GM04504 (cell line): ENCODE measurements around the gene TTC34.
"Not testable (repeated sequence)": the region's sequence is repeated elsewhere in the genome, so short reads cannot be mapped to it uniquely, and the experiment has no call there.

Source experiments
- DNase-seq: peaks from one replicate; pipeline ENCODE4 v3.0.0-alpha.2; 2012; ENCODE audit warnings: low read depth

TTC34 gene

DNA sequence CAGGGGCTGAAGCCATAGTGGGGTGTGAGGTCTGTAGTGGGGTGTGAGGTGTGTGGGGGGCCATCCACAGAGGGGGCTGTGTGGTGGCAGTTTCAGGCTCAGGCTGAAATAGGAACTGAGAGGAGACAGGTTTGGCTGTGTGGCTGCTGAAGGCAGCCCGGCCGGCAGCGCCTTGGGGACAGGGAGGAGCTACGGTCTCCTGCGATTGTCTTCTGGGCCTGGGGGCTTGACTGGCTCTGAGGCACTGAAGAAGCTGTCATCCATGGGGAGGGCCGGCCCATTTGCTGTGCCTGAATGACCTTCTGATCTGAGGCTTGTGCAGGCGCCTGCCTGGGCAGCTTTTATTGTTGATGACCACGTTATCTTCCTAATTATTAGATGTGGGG lies 10.0 kb upstream of the TTC34 start:
- DNase-seq: no peak

DNA sequence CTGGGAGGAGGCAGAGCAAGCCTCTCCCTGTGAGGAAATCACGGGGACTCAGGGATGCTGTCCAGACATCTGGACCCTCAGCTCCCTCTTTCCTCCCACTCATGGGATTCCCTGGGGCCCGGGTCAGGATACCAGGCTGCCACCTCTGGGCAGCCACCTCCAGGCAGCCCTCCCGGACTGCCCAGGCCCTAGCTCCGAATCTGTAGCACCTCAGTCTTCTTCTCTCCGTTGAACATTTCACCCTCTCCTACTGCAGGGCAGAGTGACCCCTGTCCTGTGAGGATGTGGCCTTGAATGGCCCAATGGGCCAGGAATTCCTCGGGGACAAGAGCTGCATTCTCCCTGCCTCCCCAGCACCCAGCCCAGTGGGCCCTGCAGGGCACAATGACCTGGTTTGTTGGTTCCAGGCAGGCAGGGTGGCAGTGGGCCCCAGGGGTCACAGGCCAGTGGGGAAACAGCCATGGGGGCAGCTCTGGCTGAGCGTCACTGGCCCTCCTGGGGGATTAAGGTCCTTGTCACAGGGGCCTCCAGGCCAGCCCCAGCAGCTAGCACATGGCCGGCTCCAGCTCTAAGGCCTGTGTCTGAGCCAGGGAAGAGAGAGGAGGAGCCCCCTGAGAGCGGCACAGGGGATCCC lies 9.5 kb upstream of the TTC34 start:
- DNase-seq: no peak

DNA sequence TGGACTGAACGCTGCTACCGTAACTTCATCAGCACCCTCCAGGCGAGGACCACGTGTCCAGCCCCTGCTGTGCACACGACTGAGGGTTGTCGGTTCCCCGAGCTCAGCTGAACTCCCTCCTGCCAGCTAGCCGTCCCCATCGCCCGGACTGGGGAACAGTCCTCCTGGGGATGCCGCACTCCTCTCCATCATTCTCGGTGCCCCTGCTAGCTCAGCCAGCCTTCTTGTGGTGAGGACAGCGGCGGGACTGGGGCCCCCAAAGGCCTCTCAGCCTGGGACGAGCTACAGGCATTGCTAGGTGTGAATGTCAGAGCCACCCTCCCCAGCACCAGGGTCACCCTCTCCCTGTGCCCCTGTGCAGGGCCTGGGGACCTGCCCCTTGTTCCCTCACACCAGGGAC lies 8.8 kb upstream of the TTC34 start:
- DNase-seq: no peak

DNA sequence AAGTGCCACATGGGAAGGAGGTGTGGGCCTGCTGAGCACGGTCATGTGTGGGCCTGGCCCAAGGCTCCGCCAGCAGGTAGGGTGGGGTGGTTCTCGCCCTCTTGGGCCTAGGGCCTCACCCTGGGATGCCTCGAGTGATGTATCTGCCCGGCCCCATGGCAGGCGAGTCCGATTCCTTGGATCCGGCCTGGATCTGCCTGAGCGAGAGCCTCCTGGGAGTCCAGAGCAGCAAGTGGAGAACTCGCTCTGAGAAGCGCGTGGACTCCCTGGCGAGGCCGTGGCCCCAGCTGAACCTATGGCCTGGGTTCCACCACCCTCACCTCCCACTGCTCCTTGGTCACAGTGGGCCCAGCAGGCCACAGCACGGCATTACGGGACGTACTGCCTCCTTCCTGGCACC lies 8.2 kb upstream of the TTC34 start:
- DNase-seq: no peak

DNA sequence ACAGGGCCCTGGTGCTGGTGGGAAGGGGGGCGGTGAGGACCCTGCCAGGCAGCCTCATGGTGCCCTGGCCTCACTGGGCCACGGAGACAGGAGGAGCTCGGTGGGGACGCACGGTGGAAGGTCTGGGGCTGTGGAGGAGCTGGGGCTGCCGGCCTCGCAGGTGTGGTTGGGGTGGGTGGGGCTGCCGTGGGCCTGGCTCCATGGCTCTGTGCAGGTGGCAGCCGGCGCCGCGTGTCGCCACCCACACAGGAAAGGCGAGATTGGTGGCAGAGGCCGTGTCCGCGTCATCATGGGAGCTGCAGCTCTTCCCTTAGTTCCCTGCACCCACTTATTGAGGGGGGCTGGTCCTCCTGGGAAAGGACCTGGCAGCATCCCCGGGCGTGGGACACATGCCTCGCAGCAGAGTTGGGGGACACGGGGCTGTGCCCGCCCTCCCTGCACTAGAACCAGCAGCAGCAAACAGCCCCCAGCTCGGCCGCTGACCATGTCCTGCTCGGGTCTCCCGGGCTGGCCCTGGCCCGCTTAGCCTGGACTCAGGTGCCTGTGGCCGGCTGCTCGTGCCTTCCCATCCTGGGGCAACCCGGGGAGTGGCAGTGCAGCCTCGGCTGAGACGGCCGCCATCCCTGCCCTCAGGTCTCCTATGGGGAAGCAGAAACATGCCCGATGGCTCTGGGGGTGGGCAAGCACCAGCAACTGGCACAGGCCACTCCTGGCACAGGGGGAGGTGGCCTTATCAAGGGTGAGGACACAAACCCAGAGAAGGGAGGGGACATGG lies 7.5 kb upstream of the TTC34 start:
- DNase-seq: no peak

DNA sequence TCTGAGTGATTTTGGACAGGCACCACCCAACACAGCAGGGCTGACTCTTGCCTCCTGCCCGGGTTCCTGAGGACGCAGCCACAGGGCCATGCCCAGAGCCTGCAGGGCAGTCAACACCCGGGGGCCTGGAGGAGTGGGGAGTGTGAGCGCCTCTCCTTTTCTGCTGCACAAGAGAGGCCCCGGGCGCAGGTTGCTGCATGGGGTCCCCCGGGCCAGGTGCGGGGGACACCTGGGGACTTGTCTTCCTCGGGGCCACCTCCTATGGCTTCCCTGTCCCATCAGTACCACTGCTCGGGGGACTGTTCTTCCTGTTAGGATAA lies 6.9 kb upstream of the TTC34 start:
- no peak for DNase-seq

DNA sequence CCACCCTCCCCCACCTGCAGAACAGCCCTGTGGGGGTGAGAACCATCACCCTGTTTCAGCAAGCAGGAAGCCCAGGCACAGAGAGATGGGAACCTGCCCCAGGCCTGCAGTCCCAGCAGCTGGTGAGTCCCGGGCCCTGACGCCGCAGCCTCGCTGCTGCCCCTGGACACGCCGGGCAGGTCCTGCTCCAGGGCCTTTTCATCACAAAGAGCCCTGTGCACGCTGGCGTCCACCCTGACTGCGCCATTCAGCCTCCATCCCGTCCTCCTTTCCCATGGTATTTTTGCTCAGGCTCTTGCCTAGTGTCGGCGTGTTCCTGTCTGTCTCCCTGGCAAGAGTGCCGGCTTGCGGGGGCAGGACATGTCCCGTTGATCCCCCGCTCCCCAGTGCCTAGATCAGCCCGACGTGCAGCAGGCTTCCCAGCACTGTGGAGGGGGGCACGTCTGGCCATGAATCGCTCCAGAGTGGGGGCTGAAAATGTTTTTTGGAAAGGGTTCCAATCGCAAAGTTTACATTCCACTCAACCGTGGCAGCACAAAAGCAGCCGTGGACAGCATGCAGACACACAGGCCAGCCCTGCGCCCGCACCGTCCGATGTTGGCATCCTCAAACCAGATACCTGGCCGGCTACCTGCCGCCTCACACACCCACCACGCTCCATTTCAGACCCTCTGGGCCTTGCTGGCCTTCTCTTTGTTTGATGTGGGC lies 6.3 kb upstream of the TTC34 start:
- DNase-seq: no peak

DNA sequence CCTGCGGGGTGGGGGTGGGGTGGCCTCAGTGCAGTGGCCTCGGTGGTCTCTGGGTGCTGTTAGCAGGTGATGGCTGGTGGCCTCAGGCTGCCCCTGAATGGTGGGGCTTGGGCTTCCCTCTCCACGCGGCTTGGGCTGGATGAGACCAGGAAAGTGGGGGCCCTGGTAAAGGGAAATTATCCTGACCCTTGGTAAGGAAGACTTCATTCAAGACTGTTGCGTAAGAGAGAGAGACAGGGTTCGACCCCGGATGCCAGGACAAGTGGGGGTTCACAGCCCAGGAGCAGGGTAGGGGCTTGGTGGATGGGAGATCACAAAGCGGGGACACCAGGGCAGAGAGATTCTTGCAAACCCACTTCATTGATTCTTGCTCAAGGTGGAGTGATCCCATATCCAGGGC lies 5.5 kb upstream of the TTC34 start:
- no peak for DNase-seq

DNA sequence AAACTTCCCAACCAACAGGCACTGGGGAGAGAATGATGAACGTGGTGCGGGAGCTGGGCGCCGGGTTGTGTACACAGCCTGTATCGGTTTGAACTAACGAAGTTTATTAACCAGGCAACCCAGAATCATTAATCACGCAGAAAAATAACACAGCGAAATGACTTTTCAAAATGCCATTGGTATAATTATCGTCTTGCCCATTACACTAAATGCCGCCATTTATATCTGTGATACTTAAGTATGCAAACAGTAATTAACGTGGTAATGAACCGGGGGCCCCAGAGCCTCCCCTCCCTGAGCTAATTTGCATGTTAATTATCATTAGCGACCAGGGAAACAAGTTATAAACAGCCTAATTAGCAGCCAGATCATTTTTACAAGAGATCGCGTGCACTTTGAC lies 5.1 kb upstream of the TTC34 start:
- no peak for DNase-seq

DNA sequence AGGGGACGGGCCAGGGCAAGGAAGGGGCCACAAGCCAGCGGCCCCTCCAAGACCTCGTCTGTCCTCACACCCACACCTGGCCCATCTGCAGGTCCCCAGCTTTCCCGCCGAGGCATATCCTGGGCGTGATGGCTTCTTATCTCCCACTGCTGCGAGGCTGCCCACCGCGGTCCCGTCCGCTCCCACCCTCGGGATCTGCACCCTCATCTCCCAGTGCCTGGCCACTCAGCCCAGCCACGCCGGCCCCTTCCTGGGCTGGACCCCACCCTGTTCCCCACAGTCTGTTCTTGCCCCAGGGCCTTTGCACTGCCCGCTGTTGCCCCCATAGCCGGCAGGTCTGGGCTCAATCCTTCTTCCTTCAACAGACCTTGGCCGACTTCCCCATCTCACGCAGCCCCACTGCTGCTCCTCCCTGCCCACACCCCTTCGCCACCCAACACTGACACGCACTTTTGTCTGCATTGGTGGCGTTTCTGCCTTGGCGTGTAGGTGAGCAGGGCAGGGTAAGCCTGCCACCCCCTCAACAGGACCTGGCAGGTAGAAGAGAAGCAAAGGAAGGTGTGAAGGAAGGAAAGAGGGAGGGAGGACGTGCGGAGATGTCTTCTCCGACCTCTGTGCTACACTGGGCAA lies 4.4 kb upstream of the TTC34 start:
- DNase-seq: no peak

DNA sequence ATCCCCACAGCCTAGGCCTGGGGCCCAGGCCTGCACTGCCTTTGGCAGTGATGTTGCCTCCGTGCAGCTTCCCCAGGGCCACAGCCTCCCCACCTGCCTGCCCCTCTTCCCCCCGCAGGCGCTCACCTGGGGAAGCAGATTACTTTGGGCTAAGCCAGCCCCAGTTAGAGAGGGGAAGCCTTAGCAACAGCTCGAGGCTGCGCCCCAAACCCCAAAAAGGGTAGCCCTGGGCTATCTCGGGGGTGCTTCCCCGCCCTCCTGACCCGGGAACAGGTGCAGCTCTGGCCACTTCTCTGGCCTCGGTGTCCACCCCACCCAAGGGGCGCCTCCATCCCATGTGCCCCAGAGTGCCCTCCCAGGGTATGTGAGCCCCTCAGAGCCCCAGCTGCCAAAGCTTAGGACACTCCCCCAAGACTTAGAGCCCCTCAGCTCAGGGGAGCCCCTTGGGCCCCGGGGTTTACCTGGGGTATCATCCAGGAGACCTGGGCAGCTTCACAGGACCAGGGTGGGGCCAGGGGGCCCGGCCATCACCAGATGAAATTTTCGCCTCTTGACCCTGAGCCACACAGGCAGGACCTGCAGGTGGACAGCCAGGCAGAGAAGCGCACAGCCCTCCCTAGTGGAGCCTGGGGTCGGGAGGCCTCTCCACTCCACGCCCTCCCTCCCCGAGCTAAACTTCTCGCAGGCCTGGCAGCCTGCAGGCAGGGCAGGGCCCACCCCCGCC lies 3.3 kb upstream of the TTC34 start:
- DNase-seq: no peak

DNA sequence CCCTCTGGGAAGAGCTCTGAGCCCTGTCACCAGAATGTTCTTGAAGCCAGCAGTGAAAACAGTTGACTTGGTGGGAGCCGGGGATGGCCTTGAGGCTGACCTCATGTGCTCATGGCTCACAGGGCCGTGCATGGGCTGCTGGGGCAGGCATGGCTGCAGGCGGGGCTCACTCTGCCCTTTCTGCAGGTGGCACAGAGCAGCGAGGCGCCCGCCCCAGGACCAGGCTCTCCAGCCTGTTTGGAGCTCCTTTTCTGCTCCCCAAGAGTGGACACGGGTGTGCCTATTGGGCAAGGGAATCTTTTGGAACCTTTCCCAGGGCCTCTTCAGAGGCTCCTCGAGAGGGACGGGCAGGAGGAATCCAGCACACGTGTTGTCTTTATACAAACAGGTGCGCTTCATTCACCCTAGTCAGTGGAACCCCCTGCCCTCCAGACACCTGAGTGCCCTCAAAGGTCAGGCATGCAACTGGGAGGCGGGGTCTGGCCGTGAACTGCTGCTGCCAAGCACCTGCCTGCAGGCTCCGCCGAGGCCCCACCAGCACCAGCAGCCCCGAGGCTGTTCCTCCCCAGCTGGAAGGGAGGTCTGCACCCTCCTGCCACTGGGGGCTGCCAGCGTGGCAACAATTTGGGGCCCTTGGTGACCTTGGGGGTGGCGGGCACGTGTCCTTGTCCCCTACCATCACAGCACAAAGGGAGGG lies 2.6 kb upstream of the TTC34 start:
- DNase-seq: no peak

DNA sequence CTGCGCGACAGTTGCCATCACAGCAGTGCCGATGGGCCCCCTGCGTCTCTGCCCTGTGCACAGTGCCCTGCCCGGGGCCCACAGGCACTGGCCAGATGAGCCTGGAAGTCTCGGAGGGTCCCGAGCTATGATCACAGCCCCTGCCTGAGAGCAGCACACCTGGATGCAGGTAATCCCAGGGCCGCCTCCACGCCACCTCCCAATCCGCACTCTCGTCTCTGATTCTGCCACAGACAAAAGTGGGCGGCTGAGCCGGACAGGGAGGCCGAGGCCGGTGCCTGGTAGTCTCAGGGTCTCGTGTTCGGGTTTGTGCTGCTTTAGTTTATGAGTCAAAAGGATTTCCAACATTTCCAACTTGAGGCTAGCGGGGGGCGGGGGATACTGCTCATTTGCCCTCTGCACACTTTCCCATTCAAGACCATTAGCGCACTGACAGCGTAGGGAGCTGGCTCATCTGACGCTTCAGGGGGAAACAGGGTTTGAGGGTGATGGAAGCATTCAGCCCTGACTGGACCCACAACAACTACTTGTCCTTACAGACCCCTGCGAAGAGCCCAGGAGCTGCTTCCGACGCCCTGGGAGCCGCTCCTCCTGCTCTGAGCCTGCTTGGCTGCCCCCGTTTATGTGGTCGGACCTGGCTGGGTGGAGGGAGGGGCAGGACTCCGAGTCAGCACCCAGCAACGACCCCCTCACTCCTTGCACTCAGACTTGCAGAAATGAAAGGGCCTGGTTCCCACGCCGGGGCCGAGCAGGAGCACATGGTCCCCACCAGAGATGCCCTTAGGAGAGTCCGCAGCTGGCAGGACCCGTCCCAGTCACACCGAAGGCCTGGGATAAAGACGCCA lies 1.8 kb upstream of the TTC34 start:
- DNase-seq: no peak

DNA sequence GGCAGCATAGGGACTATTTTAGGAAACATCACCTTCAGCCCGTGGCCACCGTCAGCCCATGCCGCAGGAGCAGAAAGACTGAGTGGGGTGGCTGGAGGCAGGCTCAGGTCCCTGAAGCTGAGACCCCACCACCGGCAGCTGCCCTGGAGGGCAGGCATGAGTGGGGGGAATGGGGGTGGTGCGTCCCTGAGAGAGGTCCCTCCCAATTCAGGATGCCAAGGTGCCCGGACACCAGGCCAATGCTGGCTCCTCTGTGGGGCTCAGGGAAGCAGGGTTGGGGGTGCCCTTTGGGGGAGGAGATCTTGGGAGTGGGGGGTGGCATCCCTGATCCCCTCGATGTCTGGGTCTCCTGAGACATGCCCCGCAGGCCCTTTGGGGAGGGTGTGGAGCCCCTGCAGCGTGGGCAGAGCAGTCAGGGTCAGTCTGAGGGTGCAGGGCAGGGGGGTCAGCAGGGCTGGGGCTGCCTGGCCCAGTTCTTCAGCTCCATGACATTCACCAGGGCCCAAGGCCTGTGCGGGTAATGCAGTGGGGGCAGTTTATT lies 998 bp upstream of the TTC34 start:
- DNase-seq: no peak

DNA sequence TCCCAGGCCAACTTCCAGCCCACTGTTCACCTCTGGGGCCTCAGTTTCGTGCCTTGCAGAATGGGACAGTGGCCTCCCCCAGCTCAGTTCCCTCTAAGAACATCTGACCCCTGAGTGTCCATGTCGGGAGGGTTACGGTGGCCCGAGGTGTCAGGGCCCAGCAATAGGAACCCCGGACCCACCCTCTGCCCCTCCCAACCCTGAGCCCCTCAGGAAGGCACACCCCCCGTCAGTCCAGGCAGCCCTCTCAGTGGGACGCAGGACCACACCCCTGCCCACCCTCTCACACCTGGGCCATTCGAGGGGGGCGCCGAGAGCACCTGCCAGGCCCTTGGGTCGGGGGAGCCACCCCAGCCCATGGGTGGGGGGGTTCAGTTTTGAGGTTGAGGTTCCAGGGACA lies 447 bp downstream of the TTC34 start:
- DNase-seq: no peak

DNA sequence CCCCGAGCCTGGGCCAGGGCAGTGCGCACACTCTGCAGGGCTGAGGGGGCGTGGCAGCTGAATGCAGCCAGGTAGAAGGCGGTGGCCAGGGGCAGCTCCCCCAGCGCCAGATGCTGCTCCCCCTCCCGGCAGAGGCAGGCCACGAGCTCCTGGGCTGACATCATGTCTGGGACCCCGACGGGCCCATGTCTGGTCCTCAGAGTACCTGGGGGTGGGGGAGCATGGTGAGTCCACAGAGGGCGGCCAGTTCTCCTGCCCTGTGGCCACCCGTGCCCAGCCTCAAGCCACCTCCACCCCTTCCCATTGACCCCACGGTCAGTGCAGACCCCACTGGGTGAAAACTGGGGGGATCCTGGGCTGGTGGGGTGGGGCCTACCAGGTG lies 838 bp downstream of the TTC34 start:
- DNase-seq: no peak

DNA sequence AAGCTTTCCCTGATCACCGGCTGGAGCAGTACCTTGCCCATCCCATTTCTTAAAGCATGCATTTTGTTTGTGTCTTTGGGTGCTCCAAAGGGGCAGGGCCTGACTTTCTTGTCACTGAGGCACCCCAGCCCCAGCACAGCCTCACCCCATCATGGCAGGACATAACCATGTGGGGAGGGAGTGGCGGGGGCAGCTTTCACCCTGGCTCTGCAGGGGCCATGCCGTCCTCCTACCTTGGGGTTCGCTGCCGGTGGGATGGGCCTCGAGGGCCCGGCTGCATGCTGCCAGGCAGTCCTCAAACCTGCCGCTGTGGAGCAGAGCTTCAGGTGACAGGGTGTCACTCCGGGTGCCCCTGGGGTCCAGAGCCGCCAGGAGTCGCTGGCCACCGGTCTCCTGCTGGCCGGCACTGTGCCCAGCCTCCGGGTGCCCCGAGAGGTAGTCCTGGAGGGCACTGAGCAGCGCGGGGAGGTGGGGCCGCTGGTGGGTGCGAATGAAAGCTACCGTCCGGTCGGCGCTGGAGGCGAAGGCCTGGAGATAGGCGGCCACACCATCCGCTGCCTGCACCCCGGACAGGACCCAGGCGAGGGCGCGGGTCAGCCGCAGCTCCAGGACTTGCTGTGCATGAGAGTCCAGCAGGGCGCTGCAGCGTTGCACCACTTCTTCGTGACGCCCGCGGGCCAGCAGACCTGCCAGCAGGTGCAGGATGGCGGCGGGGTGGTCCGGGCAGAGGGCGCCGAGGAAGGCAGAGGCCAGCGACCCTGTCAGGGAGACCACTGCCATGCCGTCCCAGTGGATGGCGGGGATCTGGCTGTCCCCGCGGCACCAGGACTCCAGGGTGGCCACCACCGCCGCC lies 1.5 kb downstream of the TTC34 start:
- DNase-seq: no peak

DNA sequence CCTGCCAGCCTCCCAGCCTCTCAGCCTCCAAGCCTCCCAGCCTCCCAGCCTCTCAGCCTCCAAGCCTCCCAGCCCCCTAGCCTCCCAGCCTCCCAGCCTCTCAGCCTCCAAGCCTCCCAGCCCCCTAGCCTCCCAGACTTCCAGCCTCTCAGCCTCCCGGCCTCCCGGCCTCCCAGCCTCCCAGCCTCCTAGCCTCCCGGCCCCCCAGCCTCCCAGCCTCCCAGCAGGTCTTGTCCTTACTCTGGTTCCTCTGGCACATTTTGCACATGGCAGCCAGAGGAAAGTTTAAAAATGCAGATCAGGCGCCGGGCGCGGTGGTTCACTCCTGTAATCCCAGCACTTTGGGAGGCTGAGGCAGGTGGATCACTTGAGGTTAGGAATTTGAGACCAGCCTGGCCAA lies 2.5 kb downstream of the TTC34 start:
- DNase-seq: not testable (repeated sequence)

DNA sequence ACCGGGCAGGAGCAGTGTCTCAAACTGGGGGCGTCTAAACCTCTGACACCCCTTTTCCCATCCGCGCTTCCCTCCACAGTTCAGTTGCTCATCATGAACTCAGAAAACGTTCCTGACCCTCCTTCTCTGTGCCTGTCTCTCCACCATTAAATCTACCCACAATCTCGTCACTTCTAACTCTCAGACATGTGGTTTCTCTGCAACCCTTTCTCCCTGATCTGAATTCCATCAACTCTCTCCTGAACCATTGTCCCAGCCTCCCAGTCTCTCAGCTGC lies 3.8 kb downstream of the TTC34 start:
- DNase-seq: no peak
